GM23338 (cell line): ENCODE results near the gene PTPRN2. TPM values are rescaled to one million over a fixed set of nuclear protein-coding genes. Genes with fewer than 3 reads are reported as not detected.

Source experiments
- ATAC-seq: fragments of 200-7000 bp; cut with Tn5 transposase; 3 replicates; pipeline ENCODE4 v1.9.1; 2020
- DNase-seq: peaks from one replicate; pipeline ENCODE4 v3.0.0-alpha.2; 2015; ENCODE audit warnings: low spot score
- H2AFZ ChIP-seq: fragments of 200-600 bp; sonication (generic); 2 replicates; pipeline ENCODE4 v1.8.0; 2016; ENCODE audit warnings: antibody characterized with exemption, mild to moderate bottlenecking, moderate library complexity
- H3F3A ChIP-seq: fragments of 200-600 bp; sonication (generic); replicated peaks from 2 replicates; pipeline ENCODE4 v1.8.0; 2017; ENCODE audit warnings: antibody characterized with exemption, mixed run types, low read depth
- H3K27ac ChIP-seq: fragments of 200-600 bp; sonication (generic); 2 replicates; pipeline ENCODE4 v1.6.1; 2016; ENCODE audit warnings: low read depth
- H3K27me3 ChIP-seq: fragments of 200-600 bp; sonication (generic); 2 replicates; pipeline ENCODE4 v1.8.0; 2016; ENCODE audit warnings: mild to moderate bottlenecking, mixed run types, moderate library complexity; ENCODE audit not compliant: insufficient read depth
- H3K36me3 ChIP-seq: fragments of 200-600 bp; sonication (generic); 2 replicates; pipeline ENCODE4 v1.8.0; 2016; ENCODE audit warnings: mild to moderate bottlenecking; ENCODE audit not compliant: insufficient read depth
- H3K4me1 ChIP-seq: fragments of 200-600 bp; sonication (generic); 2 replicates; pipeline ENCODE4 v1.8.0; 2016; ENCODE audit warnings: mild to moderate bottlenecking, moderate library complexity; ENCODE audit not compliant: insufficient read depth
- H3K4me2 ChIP-seq: fragments of 200-600 bp; sonication (generic); 2 replicates; pipeline ENCODE4 v1.7.1; 2017; ENCODE audit warnings: mixed run types
- H3K4me3 ChIP-seq: fragments of 200-600 bp; sonication (generic); 2 replicates; pipeline ENCODE4 v1.6.1; 2016; ENCODE audit warnings: mixed run types
- H3K79me2 ChIP-seq: fragments of 200-600 bp; sonication (generic); replicated peaks from 2 replicates; pipeline ENCODE4 v1.8.0; 2017; ENCODE audit warnings: mild to moderate bottlenecking; ENCODE audit not compliant: insufficient read depth
- H3K9me2 ChIP-seq: fragments of 200-600 bp; sonication (generic); 2 replicates; pipeline ENCODE4 v1.8.0; 2017; ENCODE audit not compliant: insufficient read depth
- H4K20me1 ChIP-seq: fragments of 200-600 bp; sonication (generic); replicated peaks from 2 replicates; pipeline ENCODE4 v1.8.0; 2017; ENCODE audit warnings: mild to moderate bottlenecking; ENCODE audit not compliant: insufficient read depth
- H3K27ac Mint-ChIP-seq: 2 replicates; pipeline ENCODE4 v1.8.0; 2020; ENCODE audit warnings: inconsistent platforms, mild to moderate bottlenecking, moderate library complexity, mixed read lengths
- H3K27me3 Mint-ChIP-seq: 3 replicates; pipeline ENCODE4 v1.8.0; 2022; ENCODE audit warnings: low read depth, mild to moderate bottlenecking, moderate library complexity, mixed read lengths, inconsistent platforms; ENCODE audit not compliant: insufficient read depth, poor library complexity
- H3K36me3 Mint-ChIP-seq: 3 replicates; pipeline ENCODE4 v1.8.0; 2021; ENCODE audit warnings: low read depth, mild to moderate bottlenecking, inconsistent platforms, moderate library complexity, mixed read lengths
- H3K4me1 Mint-ChIP-seq: 3 replicates; pipeline ENCODE4 v1.8.0; 2020; ENCODE audit warnings: mild to moderate bottlenecking, inconsistent platforms, mixed read lengths
- H3K4me3 Mint-ChIP-seq: 3 replicates; pipeline ENCODE4 v1.8.0; 2021; ENCODE audit warnings: moderate library complexity, mild to moderate bottlenecking, inconsistent platforms, mixed read lengths
- H3K9me3 Mint-ChIP-seq: 3 replicates; pipeline ENCODE4 v1.8.0; 2020; ENCODE audit warnings: moderate library complexity, mild to moderate bottlenecking, inconsistent platforms, mixed read lengths
- CTCF ChIP-seq, 2 experiments: fragments of 200-600 bp in 1 of 2; sonication (generic) in 1 of 2; conservative IDR thresholded peaks; 2 replicates each; pipeline versions ENCODE4 v1.5.1 to v1.6.1; 2016 to 2017; ENCODE audit warnings: antibody characterized with exemption in 2 of 2, low read depth in 2 of 2, mild to moderate bottlenecking in 2 of 2, moderate library complexity in 1 of 2
- EZH2 ChIP-seq: fragments of 200-600 bp; sonication (generic); IDR thresholded peaks from one replicate; pipeline ENCODE4 v1.8.0; 2017; ENCODE audit warnings: antibody characterized with exemption, mild to moderate bottlenecking, low read depth; ENCODE audit not compliant: unreplicated experiment
- REST ChIP-seq: IDR thresholded peaks from one replicate; pipeline ENCODE4 v1.6.1; 2018; ENCODE audit warnings: antibody characterized with exemption; ENCODE audit not compliant: unreplicated experiment
- ZNF331 ChIP-seq: fragments of 250-450 bp; sonication (Bioruptor Pico); IDR thresholded peaks from 2 replicates; pipeline ENCODE4 v1.5.0; 2020; ENCODE audit warnings: low read depth, mild to moderate bottlenecking, moderate library complexity
- ZNF462 ChIP-seq: fragments of 250-450 bp; sonication (Bioruptor Pico); IDR thresholded peaks from 2 replicates; pipeline ENCODE4 v1.5.0; 2020; ENCODE audit warnings: mild to moderate bottlenecking, moderate library complexity
- polyA plus RNA-seq: library from polyadenylated mRNA; unstranded; fragments of >200 nt; fragmentation: Nextera tagmentation; extraction: Ambion mirVana; gene quantifications from 2 replicates; pipeline ENCODE4 v1.2.1, GENCODE V29; 2016
- total RNA-seq: library from RNA; depleted of rRNA; stranded (reverse); fragments of >200 nt; shearing (Covaris generic); gene quantifications from 2 replicates; pipeline ENCODE4 v1.2.3, GENCODE V29; 2014

Gene PTPRN2
- total and polyA plus RNA-seq, 2 experiments from 2014 or later, result 0.87 to 4.0 TPM

- Mint-ChIP-seq H3K4me1 (peaks cover 6% of the 10 kb centered on the region), H3K4me3 (no peak overlapping the region), H3K9me3 (peaks cover 75% of the 10 kb centered on the region), H3K27me3 (peaks cover 13% of the 10 kb centered on the region), H3K27ac (no peak overlapping the region), H3K36me3 (peaks cover 36% of the 10 kb centered on the region)
- Histone ChIP-seq H4K20me1 (no peaks in the 10 kb centered on the region), H3K36me3 (no peaks in the 10 kb centered on the region), H3K79me2 (no peaks in the 10 kb centered on the region), H3K27ac (no peak overlapping the region), H3K4me2 (no peak overlapping the region), H3F3A (no peaks in the 10 kb centered on the region), H3K4me3 (no peak overlapping the region), H2AFZ (no peak overlapping the region), H3K27me3 (no peaks in the 10 kb centered on the region), H3K4me1 (peaks cover 7% of the 10 kb centered on the region; the same call in 1 of the 2 replicates), H3K9me2 (no peaks in the 10 kb centered on the region)
- no peak for ATAC-seq
- TF ChIP-seq EZH2, result no peak
- TF ChIP-seq ZNF331 (CRISPR knock-in tag), result no peak
- no peak for DNase-seq
These were observed 156.3 kb downstream of the PTPRN2 start for GRCh38 chr7:158431055-158431940.

GRCh38 chr7:158430308-158431034 is 157.2 kb downstream of the PTPRN2 start:
- H3K4me2 ChIP-seq, result no peak overlapping the region
- Mint-ChIP-seq H3K27me3 (peaks cover 13% of the 10 kb centered on the region), H3K4me1 (peaks cover 6% of the 10 kb centered on the region), H3K36me3 (peaks cover 31% of the 10 kb centered on the region), H3K9me3 (peaks cover 67% of the 10 kb centered on the region), H3K4me3 (no peak overlapping the region), H3K27ac (no peak overlapping the region)
- no peaks in the 10 kb centered on the region for H3K27me3 ChIP-seq
- H3K9me2 ChIP-seq, result no peaks in the 10 kb centered on the region
- peaks cover 7% of the 10 kb centered on the region; the same call in 1 of the 2 replicates for H3K4me1 ChIP-seq
- no peak overlapping the region for H2AFZ ChIP-seq
- DNase-seq (no peak), ATAC-seq (no peak)
- H3K27ac ChIP-seq, result no peak overlapping the region
- H3K79me2 ChIP-seq, result no peaks in the 10 kb centered on the region
- H3K4me3 ChIP-seq, result no peak overlapping the region
- no peaks in the 10 kb centered on the region for H3F3A ChIP-seq
- no peaks in the 10 kb centered on the region for H3K36me3 ChIP-seq
- H4K20me1 ChIP-seq, result no peaks in the 10 kb centered on the region
- TF ChIP-seq ZNF462 (no peak), ZNF331 (CRISPR knock-in tag) (no peak), REST (no peak), CTCF (conservative IDR thresholded peaks at IDR 0.05; ENCODE audit: low read depth in 2 of 2) (no peak)
